ENCODE measurements around the gene EFCAB11. TPM values are rescaled to one million over a fixed set of nuclear protein-coding genes. Genes with fewer than 3 reads are reported as not detected.

The EFCAB11 gene
- polyA plus RNA-seq, 1 donor (not counting 4 experiments of a cell fraction or from before 2014, with no cell fraction given) = 12.9 TPM

DNA sequence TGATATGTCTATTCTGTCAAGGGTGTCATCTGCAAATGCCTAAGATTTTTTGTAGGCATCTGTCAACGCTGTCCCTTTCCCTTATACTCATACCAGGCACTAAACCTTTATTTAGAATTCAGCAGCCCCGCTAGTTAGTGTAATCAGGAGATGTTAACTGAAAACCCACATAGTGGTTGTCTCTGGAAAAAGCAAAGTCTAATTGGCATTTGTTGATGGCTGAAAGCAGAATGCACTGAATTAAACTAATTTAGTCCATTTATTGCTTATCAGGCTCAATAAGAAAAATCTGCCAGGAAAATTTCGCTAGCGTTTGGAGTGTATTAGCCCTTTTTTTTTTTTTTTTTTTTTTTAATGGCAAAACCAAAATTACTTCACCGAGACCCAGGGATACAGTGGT, 35.7 kb upstream of the EFCAB11 start:
- H3K36me3 ChIP-seq (ENCODE audit: control insufficient read depth in 2 of 2, extremely low read depth in 1 of 2, insufficient read depth in 2 of 2, low read length in 2 of 2) = peaks cover 5 to 11% of the 10 kb centered on the region in 2 experiments

DNA sequence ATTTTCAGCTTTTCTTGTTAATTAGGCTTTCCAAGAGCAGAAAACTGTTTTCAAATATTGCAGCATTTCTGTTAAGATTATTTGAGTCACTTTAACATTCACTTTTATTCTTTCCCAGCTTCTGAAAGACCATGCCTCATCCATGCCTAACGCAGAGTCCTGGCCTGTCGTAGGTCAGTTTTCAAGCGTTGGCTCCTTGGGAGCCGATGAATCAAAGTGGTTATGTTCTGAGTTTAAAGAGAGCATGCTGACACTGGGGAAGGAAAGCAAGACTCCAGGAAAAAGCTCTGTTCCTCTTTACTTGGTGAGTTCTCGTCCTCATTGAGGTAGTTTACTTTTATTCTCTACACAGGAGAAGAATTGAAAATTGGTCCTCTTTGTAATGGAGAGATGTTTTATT, 34.3 kb upstream of the EFCAB11 start:
- Histone ChIP-seq H3K4me2 (ENCODE audit: control insufficient read depth, extremely low read depth, insufficient read depth, low read depth, low read length) (no peak overlapping the region), H3K4me3 (ENCODE audit: control insufficient read depth in 2 of 3, extremely low read depth in 1 of 3, insufficient read depth in 2 of 3, low read depth in 1 of 3, low read length in 3 of 3) (no peak overlapping the region), H3K9me1 (ENCODE audit: control insufficient read depth, extremely low read depth, insufficient read depth, low read length) (no peaks in the 10 kb centered on the region), H3K36me3 (ENCODE audit: control insufficient read depth in 2 of 2, extremely low read depth in 1 of 2, insufficient read depth in 2 of 2, low read length in 2 of 2) (peaks cover 5 to 12% of the 10 kb centered on the region in 2 experiments), H4K20me1 (ENCODE audit: control insufficient read depth, extremely low read depth, insufficient read depth, low read length) (no peaks in the 10 kb centered on the region), H3K79me2 (ENCODE audit: control insufficient read depth, insufficient read depth, low read length) (no peaks in the 10 kb centered on the region), H3K4me1 (ENCODE audit: control insufficient read depth, extremely low read depth, insufficient read depth, low read length) (no peaks in the 10 kb centered on the region), H3K9me3 (ENCODE audit: control insufficient read depth, low read depth, low read length) (no peaks in the 10 kb centered on the region), H3K27ac (ENCODE audit: control insufficient read depth, insufficient read depth, low read length) (no peak overlapping the region), H2AFZ (ENCODE audit: control insufficient read depth, low read length) (no peak overlapping the region), H3K9ac (ENCODE audit: control insufficient read depth, extremely low read depth, insufficient read depth, low read length) (no peak overlapping the region), H3K27me3 (ENCODE audit: control insufficient read depth, extremely low read depth, insufficient read depth, low read length) (no peaks in the 10 kb centered on the region)
- TF ChIP-seq, protein P1, sequence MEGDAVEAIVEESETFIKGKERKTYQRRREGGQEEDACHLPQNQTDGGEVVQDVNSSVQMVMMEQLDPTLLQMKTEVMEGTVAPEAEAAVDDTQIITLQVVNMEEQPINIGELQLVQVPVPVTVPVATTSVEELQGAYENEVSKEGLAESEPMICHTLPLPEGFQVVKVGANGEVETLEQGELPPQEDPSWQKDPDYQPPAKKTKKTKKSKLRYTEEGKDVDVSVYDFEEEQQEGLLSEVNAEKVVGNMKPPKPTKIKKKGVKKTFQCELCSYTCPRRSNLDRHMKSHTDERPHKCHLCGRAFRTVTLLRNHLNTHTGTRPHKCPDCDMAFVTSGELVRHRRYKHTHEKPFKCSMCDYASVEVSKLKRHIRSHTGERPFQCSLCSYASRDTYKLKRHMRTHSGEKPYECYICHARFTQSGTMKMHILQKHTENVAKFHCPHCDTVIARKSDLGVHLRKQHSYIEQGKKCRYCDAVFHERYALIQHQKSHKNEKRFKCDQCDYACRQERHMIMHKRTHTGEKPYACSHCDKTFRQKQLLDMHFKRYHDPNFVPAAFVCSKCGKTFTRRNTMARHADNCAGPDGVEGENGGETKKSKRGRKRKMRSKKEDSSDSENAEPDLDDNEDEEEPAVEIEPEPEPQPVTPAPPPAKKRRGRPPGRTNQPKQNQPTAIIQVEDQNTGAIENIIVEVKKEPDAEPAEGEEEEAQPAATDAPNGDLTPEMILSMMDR (optimal IDR thresholded peaks at IDR 0.05 in 1 of 3, IDR thresholded peaks at IDR 0.05 in 1 of 3, conservative IDR thresholded peaks at IDR 0.05 in 1 of 3; ENCODE audit: extremely low read depth in 1 of 3, insufficient read depth in 2 of 3, low read length in 3 of 3) = no peak
- TF ChIP-seq EZH2 (IDR thresholded peaks at IDR 0.05; ENCODE audit: low read length) = no peak
- dilution Hi-C loops (cut with MboI; ENCODE audit: extremely low pct_ligation_motif_present, low sequenced_read_pairs) = no loop called here
- DNase-seq (ENCODE audit: low read depth, low spot score) (no peak), FAIRE-seq (no peak)

More for the DNA sequence above, 35.7 kb upstream of the EFCAB11 start:
- dilution Hi-C loops (cut with MboI; ENCODE audit: extremely low pct_ligation_motif_present, low sequenced_read_pairs) = no loop called here
- H3K9me1 ChIP-seq (ENCODE audit: control insufficient read depth, extremely low read depth, insufficient read depth, low read length) = no peaks in the 10 kb centered on the region
- no peak for TF ChIP-seq EZH2 (IDR thresholded peaks at IDR 0.05; ENCODE audit: low read length)
- TF ChIP-seq, protein P1 (optimal IDR thresholded peaks at IDR 0.05 in 1 of 3, IDR thresholded peaks at IDR 0.05 in 1 of 3, conservative IDR thresholded peaks at IDR 0.05 in 1 of 3; ENCODE audit: extremely low read depth in 1 of 3, insufficient read depth in 2 of 3, low read length in 3 of 3) = no peak
- no peaks in the 10 kb centered on the region for H4K20me1 ChIP-seq (ENCODE audit: control insufficient read depth, extremely low read depth, insufficient read depth, low read length)
- no peaks in the 10 kb centered on the region for H3K4me1 ChIP-seq (ENCODE audit: control insufficient read depth, extremely low read depth, insufficient read depth, low read length)
- no peaks in the 10 kb centered on the region for H3K9me3 ChIP-seq (ENCODE audit: control insufficient read depth, low read depth, low read length)
- H3K4me3 ChIP-seq (ENCODE audit: control insufficient read depth in 2 of 3, extremely low read depth in 1 of 3, insufficient read depth in 2 of 3, low read depth in 1 of 3, low read length in 3 of 3) = no peak overlapping the region
- no peak overlapping the region for H2AFZ ChIP-seq (ENCODE audit: control insufficient read depth, low read length)
- DNase-seq (ENCODE audit: low read depth, low spot score) = no peak
- no peaks in the 10 kb centered on the region for H3K79me2 ChIP-seq (ENCODE audit: control insufficient read depth, insufficient read depth, low read length)
- H3K27me3 ChIP-seq (ENCODE audit: control insufficient read depth, extremely low read depth, insufficient read depth, low read length) = no peaks in the 10 kb centered on the region
- H3K4me2 ChIP-seq (ENCODE audit: control insufficient read depth, extremely low read depth, insufficient read depth, low read depth, low read length) = no peak overlapping the region
- no peak for FAIRE-seq
- no peak overlapping the region for H3K9ac ChIP-seq (ENCODE audit: control insufficient read depth, extremely low read depth, insufficient read depth, low read length)
- H3K27ac ChIP-seq (ENCODE audit: control insufficient read depth, insufficient read depth, low read length) = no peak overlapping the region
